Measurements from ENCODE around the gene ING2.

Gene ING2

GRCh38 chr4:183515411-183515810 is 10.6 kb downstream of the ING2 start:
- Mint-ChIP-seq H3K9me3 (no peaks in the 10 kb centered on the region), H3K4me3 (no peak overlapping the region), H3K27ac (no peak overlapping the region), H3K4me1 (no peaks in the 10 kb centered on the region), H3K27me3 (ENCODE audit: low read depth) (no peaks in the 10 kb centered on the region), H3K36me3 (ENCODE audit: low read depth) (peaks cover 20% of the 10 kb centered on the region)
- no peak for TF ChIP-seq CTCF (IDR thresholded peaks at IDR 0.05; ENCODE audit: unreplicated experiment in 3 of 3)

- Mint-ChIP-seq H3K9me3 (no peaks in the 10 kb centered on the region), H3K4me3 (no peak overlapping the region), H3K27ac (no peak overlapping the region), H3K4me1 (no peaks in the 10 kb centered on the region), H3K27me3 (ENCODE audit: low read depth) (no peaks in the 10 kb centered on the region), H3K36me3 (ENCODE audit: low read depth) (peaks cover 3% of the 10 kb centered on the region)
- no peak for TF ChIP-seq CTCF (IDR thresholded peaks at IDR 0.05; ENCODE audit: unreplicated experiment in 3 of 3)
Measured at GRCh38 chr4:183517194-183517593, 12.3 kb downstream of the ING2 start.

GRCh38 chr4:183517781-183518180 is 12.9 kb downstream of the ING2 start:
- Mint-ChIP-seq H3K4me3 (no peak overlapping the region), H3K4me1 (no peaks in the 10 kb centered on the region), H3K36me3 (ENCODE audit: low read depth) (no peaks in the 10 kb centered on the region), H3K9me3 (no peaks in the 10 kb centered on the region), H3K27ac (no peak overlapping the region), H3K27me3 (ENCODE audit: low read depth) (no peaks in the 10 kb centered on the region)
- no peak for TF ChIP-seq CTCF (IDR thresholded peaks at IDR 0.05; ENCODE audit: unreplicated experiment in 3 of 3)

GRCh38 chr4:183522821-183523220 is 18.0 kb downstream of the ING2 start:
- H3K4me3 Mint-ChIP-seq = no peak overlapping the region
- no peaks in the 10 kb centered on the region for H3K4me1 Mint-ChIP-seq
- no peak for TF ChIP-seq CTCF (IDR thresholded peaks at IDR 0.05; ENCODE audit: unreplicated experiment in 3 of 3)
- no peaks in the 10 kb centered on the region for H3K9me3 Mint-ChIP-seq
- H3K27me3 Mint-ChIP-seq (ENCODE audit: low read depth) = peaks cover 4% of the 10 kb centered on the region
- H3K36me3 Mint-ChIP-seq (ENCODE audit: low read depth) = no peaks in the 10 kb centered on the region
- no peak overlapping the region for H3K27ac Mint-ChIP-seq

GRCh38 chr4:183527326-183527725 is 22.5 kb downstream of the ING2 start:
- Mint-ChIP-seq H3K4me3 (no peak overlapping the region), H3K4me1 (no peaks in the 10 kb centered on the region), H3K27ac (no peak overlapping the region), H3K27me3 (ENCODE audit: low read depth) (peaks cover 4% of the 10 kb centered on the region), H3K9me3 (no peaks in the 10 kb centered on the region), H3K36me3 (ENCODE audit: low read depth) (no peaks in the 10 kb centered on the region)
- TF ChIP-seq CTCF (IDR thresholded peaks at IDR 0.05; ENCODE audit: unreplicated experiment in 3 of 3) = no peak

- H3K36me3 Mint-ChIP-seq (ENCODE audit: low read depth) = no peaks in the 10 kb centered on the region
- H3K4me1 Mint-ChIP-seq = no peaks in the 10 kb centered on the region
- H3K4me3 Mint-ChIP-seq = no peak overlapping the region
- TF ChIP-seq CTCF (IDR thresholded peaks at IDR 0.05; ENCODE audit: unreplicated experiment in 3 of 3) = no peak
- H3K27me3 Mint-ChIP-seq (ENCODE audit: low read depth) = no peaks in the 10 kb centered on the region
- H3K27ac Mint-ChIP-seq = no peak overlapping the region
- H3K9me3 Mint-ChIP-seq = no peaks in the 10 kb centered on the region
Measured at GRCh38 chr4:183532821-183533220, 28.0 kb downstream of the ING2 start.

Measured in nephron (organoid).